Lung (tissue), 12 donors: ENCODE data around the gene AP5Z1. TPM values are rescaled to one million over a fixed set of nuclear protein-coding genes. Genes with fewer than 3 reads are reported as not detected.

Experiments
- ATAC-seq: fragments of 200-7000 bp; cut with Tn5 transposase; one replicate; pipeline ENCODE4 v1.9.1; 2020; ENCODE audit warnings: moderate number of reproducible peaks; ENCODE audit not compliant: insufficient read depth, low FRiP score
- DNase-seq, 3 donors: peaks; one replicate each; pipeline ENCODE4 v3.0.0-alpha.2; 2013 to 2017
- H3K27ac ChIP-seq, 2 donors: one replicate each; pipeline ENCODE4 v1.5.1; 2013; ENCODE audit warnings: mild to moderate bottlenecking in 2 of 2, moderate library complexity in 2 of 2, control low read depth in 1 of 2, inconsistent platforms in 1 of 2, low read depth in 1 of 2, low read length in 1 of 2
- H3K27me3 ChIP-seq, 3 donors: one replicate each; pipeline ENCODE4 v1.5.1; 2013; ENCODE audit warnings: low read length in 2 of 3; ENCODE audit not compliant: control insufficient read depth in 3 of 3, insufficient read depth in 3 of 3
- H3K36me3 ChIP-seq, 4 donors: one replicate each; pipeline ENCODE4 v1.5.1; 2013; ENCODE audit warnings: low read length in 4 of 4, mild to moderate bottlenecking in 1 of 4, moderate library complexity in 1 of 4; ENCODE audit not compliant: control insufficient read depth in 4 of 4, insufficient read depth in 4 of 4
- H3K4me1 ChIP-seq, 5 donors: one replicate each; pipeline ENCODE4 v1.5.1; 2013; ENCODE audit warnings: low read length in 5 of 5, mild to moderate bottlenecking in 2 of 5, moderate library complexity in 1 of 5; ENCODE audit not compliant: control insufficient read depth in 5 of 5, insufficient read depth in 5 of 5
- H3K4me3 ChIP-seq: one replicate; pipeline ENCODE4 v1.5.1; 2013; ENCODE audit warnings: mild to moderate bottlenecking, control low read depth, moderate library complexity
- H3K9ac ChIP-seq, 2 donors: one replicate each; pipeline ENCODE4 v1.5.1; 2013; ENCODE audit warnings: low read length in 2 of 2, control low read depth in 1 of 2; ENCODE audit not compliant: insufficient read depth in 1 of 2
- H3K9me3 ChIP-seq, 4 donors: one replicate each; pipeline ENCODE4 v1.5.1; 2013; ENCODE audit warnings: low read length in 3 of 4, mild to moderate bottlenecking in 1 of 4, moderate library complexity in 1 of 4; ENCODE audit not compliant: control insufficient read depth in 4 of 4, insufficient read depth in 3 of 4
- CTCF ChIP-seq: IDR thresholded peaks from 2 replicates; pipeline ENCODE4 v1.5.1; 2012; ENCODE audit warnings: mild to moderate bottlenecking; ENCODE audit errors: control extremely low read depth, extremely low read depth
- WGBS, 2 donors: extraction: QIAGEN DNeasy Blood & Tissue Kit; methylation state at CpG; one replicate each; pipeline ENCODE4 v1.1.7; 2013; 5-methylcytosine and 5-hydroxymethylcytosine counted together
- polyA plus RNA-seq, 2 donors: library from polyadenylated mRNA; stranded (reverse); fragments of 200-250 nt; gene quantifications; one replicate each; pipeline ENCODE4 v1.2.1, GENCODE V29; 2013
- total RNA-seq, 2 donors: library from RNA; depleted of rRNA in 1 of 2; stranded (reverse); fragments of >200 nt in 1 of 2; gene quantifications; one replicate each; pipeline ENCODE4 v1.2.1, GENCODE V29; 2014 to 2021
- donor health status: control.
- donor health status: control.
- donor health status: Bipolar disorder and iron deficiency.
- donor health status: healthy.
- donor health status: DM: yes; HTN: yes; CAD: no.

Gene AP5Z1
- total and polyA plus RNA-seq, 4 donors, result 21.2 to 62.4 (median 59.3) TPM

- TF ChIP-seq CTCF, result no peak
- H3K27ac ChIP-seq, result no peak overlapping the region
- no peaks in the 10 kb centered on the region for H3K27me3 ChIP-seq
- 78 to 83% methylated on average over 14 of the region's 14 CpGs for WGBS, 2 donors
- no peak for DNase-seq
- no peak overlapping the region for H3K4me3 ChIP-seq
- no peak overlapping the region for H3K9ac ChIP-seq
- H3K36me3 ChIP-seq, result peaks cover 0 to 22% (median 11%) of the 10 kb centered on the region in 4 donors
- H3K9me3 ChIP-seq, result peaks cover 0 to 8% (median 2%) of the 10 kb centered on the region in 4 donors
- no peaks in the 10 kb centered on the region for H3K4me1 ChIP-seq
- ATAC-seq, result no peak
These were observed 34.2 kb downstream of the AP5Z1 start for GRCh38 chr7:4809666-4810065.

- Histone ChIP-seq H3K4me1 (peaks cover 0 to 16% (median 0%) of the 10 kb centered on the region in 5 donors), H3K9ac (no peak overlapping the region), H3K4me3 (no peak overlapping the region), H3K9me3 (peaks cover 0 to 8% (median 2%) of the 10 kb centered on the region in 4 donors), H3K27ac (no peak overlapping the region), H3K36me3 (peaks cover 0 to 23% (median 12%) of the 10 kb centered on the region in 4 donors), H3K27me3 (no peaks in the 10 kb centered on the region)
- ATAC-seq, result no peak
- TF ChIP-seq CTCF, result no peak
- WGBS, 2 donors, result 37 to 52% methylated on average over 13 to 14 of the region's 14 CpGs
- DNase-seq, result no peak
These were observed 39.0 kb downstream of the AP5Z1 start for GRCh38 chr7:4814433-4814832.

- Histone ChIP-seq H3K9ac (no peak overlapping the region), H3K36me3 (peaks cover 0 to 23% (median 12%) of the 10 kb centered on the region in 4 donors), H3K9me3 (peaks cover 0 to 8% (median 2%) of the 10 kb centered on the region in 4 donors), H3K4me1 (peaks cover 0 to 19% (median 0%) of the 10 kb centered on the region in 5 donors), H3K27me3 (no peaks in the 10 kb centered on the region), H3K4me3 (no peak overlapping the region), H3K27ac (no peak overlapping the region)
- TF ChIP-seq CTCF, result no peak
- DNase-seq (no peak), ATAC-seq (no peak)
- 95 to 97% methylated on average over 14 of the region's 14 CpGs for WGBS, 2 donors
These were observed 39.7 kb downstream of the AP5Z1 start for GRCh38 chr7:4815121-4815520.
